Right atrium auricular region (tissue), 2 donors: ENCODE measurements around the gene KRTAP9-4. TPM values are rescaled to one million over a fixed set of nuclear protein-coding genes. Genes with fewer than 3 reads are reported as not detected.
"Not testable (repeated sequence)": the region's sequence is repeated elsewhere in the genome, so short reads cannot be mapped to it uniquely, and the experiment has no call there.

Experiments
- DNase-seq: peaks from one replicate; pipeline ENCODE4 v3.0.0-alpha.2; 2019; ENCODE audit warnings: low spot score
- H3K27ac ChIP-seq, 2 donors: fragments of 200-600 bp; sonication (generic); 1 replicate in 1 of 2; 2 replicates in 1 of 2; pipeline ENCODE4 v1.5.1; 2016 to 2019
- H3K27me3 ChIP-seq, 2 donors: fragments of 200-600 bp; sonication (generic); one replicate each; pipeline versions ENCODE4 v1.5.1 to v1.6.0; 2017 to 2019
- H3K36me3 ChIP-seq: fragments of 200-600 bp; sonication (generic); one replicate; pipeline ENCODE4 v1.5.1; 2016
- H3K4me1 ChIP-seq, 2 donors: fragments of 200-600 bp; sonication (generic); one replicate each; pipeline versions ENCODE4 v1.5.1 to v1.6.0; 2017 to 2019
- H3K4me3 ChIP-seq, 2 donors: fragments of 200-600 bp; sonication (generic); 1 replicate in 1 of 2; 2 replicates in 1 of 2; pipeline ENCODE4 v1.5.1; 2017 to 2019; ENCODE audit warnings: mild to moderate bottlenecking in 1 of 2, moderate library complexity in 1 of 2
- H3K9me3 ChIP-seq, 2 donors: fragments of 200-600 bp; sonication (generic); one replicate each; pipeline ENCODE4 v1.5.1; 2019
- CTCF ChIP-seq, 2 donors: fragments of 200-600 bp; sonication (generic); IDR thresholded peaks; one replicate each; pipeline ENCODE4 v1.5.1; 2019; ENCODE audit warnings: antibody characterized with exemption in 2 of 2
- total RNA-seq, 2 donors: library from RNA; depleted of rRNA; stranded (reverse); fragments of >200 nt; gene quantifications; one replicate each; pipeline ENCODE4 v1.1.0, GENCODE V29; 2016

KRTAP9-4 gene
- total RNA-seq, 2 donors from 2014 or later = not detected

DNA sequence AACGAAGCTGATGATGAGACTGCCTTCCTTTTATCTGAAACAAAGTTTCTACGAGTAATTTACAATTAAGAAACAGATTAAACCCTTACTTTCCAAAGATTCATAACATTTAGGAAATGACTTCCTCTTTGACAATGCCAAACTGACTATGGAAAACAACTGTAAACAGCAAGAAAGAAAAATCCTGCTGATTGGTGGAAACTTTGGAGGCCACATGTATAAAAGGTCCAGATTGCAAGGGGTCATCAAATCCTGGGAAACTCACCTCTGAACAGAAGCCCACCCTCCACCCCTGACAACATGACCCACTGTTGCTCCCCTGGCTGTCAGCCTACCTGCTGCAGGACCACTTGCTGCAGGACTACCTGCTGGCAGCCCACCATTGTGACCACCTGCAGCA lies 15.6 kb downstream of the KRTAP9-4 start, which contains the start of gene KRTAP9-6:
TSS of gene KRTAP9-6 (plus strand) at position 301 of the 400 bp plus-strand sequence. CDS start at position 301, 0 bp downstream.
- TF ChIP-seq CTCF (IDR thresholded peaks at IDR 0.05) = no peak
- no peak for DNase-seq
- Histone ChIP-seq H3K9me3 (no peaks in the 10 kb centered on the region), H3K4me1 (no peaks in the 10 kb centered on the region), H3K36me3 (no peaks in the 10 kb centered on the region), H3K27me3 (no peaks in the 10 kb centered on the region), H3K27ac (no peak within 1 kb of the TSS), H3K4me3 (no peak within 1 kb of the TSS)

DNA sequence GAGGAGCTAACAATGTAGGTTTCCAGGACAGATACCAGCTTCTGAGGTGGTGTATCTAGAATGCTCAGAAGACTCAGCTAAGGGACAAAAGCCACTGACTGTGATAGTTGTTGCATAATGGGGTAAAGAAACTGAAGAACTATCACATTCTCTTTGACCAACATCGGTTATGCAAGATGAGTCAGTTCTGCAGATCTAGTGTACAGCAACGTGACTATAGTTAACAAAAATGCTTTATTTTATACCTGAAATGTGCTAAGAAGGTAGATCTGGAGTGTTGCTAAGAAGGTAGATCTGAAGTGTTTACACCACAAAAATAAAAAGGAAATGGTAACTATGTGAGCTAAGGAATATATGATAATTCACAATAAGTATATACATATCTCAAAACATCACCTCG lies 18.2 kb downstream of the KRTAP9-4 start:
- no peak overlapping the region for H3K4me3 ChIP-seq

DNA sequence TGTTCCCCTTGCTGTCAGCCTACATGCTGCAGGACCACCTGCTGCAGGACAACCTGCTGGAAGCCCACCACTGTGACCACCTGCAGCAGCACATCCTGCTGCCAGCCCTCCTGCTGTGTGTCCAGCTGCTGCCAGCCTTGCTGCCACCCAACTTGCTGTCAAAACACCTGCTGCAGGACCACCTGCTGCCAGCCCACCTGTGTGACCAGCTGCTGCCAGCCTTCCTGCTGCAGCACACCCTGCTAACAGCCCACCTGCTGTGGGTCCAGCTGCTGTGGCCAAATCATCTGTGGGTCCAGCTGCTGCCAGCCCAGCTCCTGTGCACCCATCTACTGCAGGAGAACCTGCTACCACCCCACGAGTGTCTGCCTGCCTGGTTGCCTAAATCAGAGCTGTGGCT lies 21.8 kb downstream of the KRTAP9-4 start:
- H3K27me3 ChIP-seq, H3K4me1 ChIP-seq, H3K9me3 ChIP-seq, DNase-seq, H3K36me3 ChIP-seq, H3K27ac ChIP-seq, H3K4me3 ChIP-seq: not testable (repeated sequence)

More for the DNA sequence above, 18.2 kb downstream of the KRTAP9-4 start:
- Histone ChIP-seq H3K27ac (no peak overlapping the region), H3K9me3 (no peaks in the 10 kb centered on the region), H3K4me1 (no peaks in the 10 kb centered on the region), H3K27me3 (no peaks in the 10 kb centered on the region), H3K36me3 (no peaks in the 10 kb centered on the region)
- DNase-seq = no peak
- no peak for TF ChIP-seq CTCF (IDR thresholded peaks at IDR 0.05)

- Histone ChIP-seq H3K27me3 (no peaks in the 10 kb centered on the region), H3K9me3 (no peaks in the 10 kb centered on the region), H3K4me1 (no peaks in the 10 kb centered on the region), H3K4me3 (no peak overlapping the region), H3K36me3 (no peaks in the 10 kb centered on the region), H3K27ac (no peak overlapping the region)
- TF ChIP-seq CTCF (IDR thresholded peaks at IDR 0.05) = no peak
- DNase-seq = no peak
Measured at GRCh38 chr17:41271858-41272257, 22.4 kb downstream of the KRTAP9-4 start.

- H3K9me3 ChIP-seq, H3K27me3 ChIP-seq, H3K27ac ChIP-seq, H3K4me1 ChIP-seq, DNase-seq, H3K36me3 ChIP-seq, H3K4me3 ChIP-seq: not testable (repeated sequence)
Measured at GRCh38 chr17:41275648-41276190, 26.2 kb downstream of the KRTAP9-4 start, which contains the start of gene KRTAP9-7. Gene KRTAP9-7 (plus strand): TSS chr17:41275698. CDS start chr17:41275698, 0 bp downstream.

- Histone ChIP-seq H3K4me3 (no peak overlapping the region), H3K4me1 (no peaks in the 10 kb centered on the region), H3K27ac (no peak overlapping the region), H3K36me3 (no peaks in the 10 kb centered on the region), H3K27me3 (no peaks in the 10 kb centered on the region), H3K9me3 (no peaks in the 10 kb centered on the region)
- no peak for DNase-seq
- no peak for TF ChIP-seq CTCF (IDR thresholded peaks at IDR 0.05)
Measured at GRCh38 chr17:41278176-41278955, 28.9 kb downstream of the KRTAP9-4 start.
